Measurements from ENCODE around the gene PPP4R2.

GRCh38 chr3:73086071-73086494 is 89.5 kb downstream of the PPP4R2 start:
- TF ChIP-seq CTCF (IDR thresholded peaks at IDR 0.05) (peak; percentile 56 to 86 (median 76)), POLR2A (IDR thresholded peaks at IDR 0.05) (no peak)

All from esophagus squamous epithelium (tissue), 4 donors.